Measurements from ENCODE around the gene RING1.

The RING1 gene

DNA sequence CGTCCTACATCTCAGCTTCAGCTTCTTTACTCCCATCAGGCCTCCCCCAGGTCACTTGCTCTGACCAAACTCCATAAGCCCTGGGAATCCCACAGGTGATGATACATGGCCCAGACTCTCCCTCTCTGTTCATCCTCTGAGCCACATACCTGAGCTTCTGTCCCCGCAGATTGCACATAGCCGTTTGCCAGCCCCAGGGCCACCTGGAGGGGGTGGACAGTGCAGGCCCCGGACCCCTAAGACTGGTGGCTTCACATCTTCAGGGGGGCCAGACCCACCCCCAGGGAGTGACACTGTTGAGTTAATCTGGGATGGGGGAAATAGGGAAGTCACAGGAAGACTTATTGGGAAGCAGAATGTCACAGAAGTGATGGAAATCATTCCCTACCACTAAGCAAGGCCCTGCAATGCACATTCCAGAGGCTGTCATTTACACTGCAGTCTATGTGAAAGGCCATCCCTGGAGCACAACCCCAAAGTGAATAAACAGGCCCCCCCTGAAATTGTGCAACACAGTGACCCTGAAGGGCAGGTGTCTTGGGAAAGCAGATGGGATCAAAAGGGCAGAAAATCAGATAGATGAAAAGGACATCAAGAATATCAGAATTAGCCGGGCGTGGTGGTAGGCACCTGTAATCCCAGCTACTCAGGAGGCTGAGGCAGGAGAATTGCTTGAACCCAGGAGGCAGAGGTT, 10.0 kb upstream of the RING1 start:
- TF ChIP-seq, protein P1, sequence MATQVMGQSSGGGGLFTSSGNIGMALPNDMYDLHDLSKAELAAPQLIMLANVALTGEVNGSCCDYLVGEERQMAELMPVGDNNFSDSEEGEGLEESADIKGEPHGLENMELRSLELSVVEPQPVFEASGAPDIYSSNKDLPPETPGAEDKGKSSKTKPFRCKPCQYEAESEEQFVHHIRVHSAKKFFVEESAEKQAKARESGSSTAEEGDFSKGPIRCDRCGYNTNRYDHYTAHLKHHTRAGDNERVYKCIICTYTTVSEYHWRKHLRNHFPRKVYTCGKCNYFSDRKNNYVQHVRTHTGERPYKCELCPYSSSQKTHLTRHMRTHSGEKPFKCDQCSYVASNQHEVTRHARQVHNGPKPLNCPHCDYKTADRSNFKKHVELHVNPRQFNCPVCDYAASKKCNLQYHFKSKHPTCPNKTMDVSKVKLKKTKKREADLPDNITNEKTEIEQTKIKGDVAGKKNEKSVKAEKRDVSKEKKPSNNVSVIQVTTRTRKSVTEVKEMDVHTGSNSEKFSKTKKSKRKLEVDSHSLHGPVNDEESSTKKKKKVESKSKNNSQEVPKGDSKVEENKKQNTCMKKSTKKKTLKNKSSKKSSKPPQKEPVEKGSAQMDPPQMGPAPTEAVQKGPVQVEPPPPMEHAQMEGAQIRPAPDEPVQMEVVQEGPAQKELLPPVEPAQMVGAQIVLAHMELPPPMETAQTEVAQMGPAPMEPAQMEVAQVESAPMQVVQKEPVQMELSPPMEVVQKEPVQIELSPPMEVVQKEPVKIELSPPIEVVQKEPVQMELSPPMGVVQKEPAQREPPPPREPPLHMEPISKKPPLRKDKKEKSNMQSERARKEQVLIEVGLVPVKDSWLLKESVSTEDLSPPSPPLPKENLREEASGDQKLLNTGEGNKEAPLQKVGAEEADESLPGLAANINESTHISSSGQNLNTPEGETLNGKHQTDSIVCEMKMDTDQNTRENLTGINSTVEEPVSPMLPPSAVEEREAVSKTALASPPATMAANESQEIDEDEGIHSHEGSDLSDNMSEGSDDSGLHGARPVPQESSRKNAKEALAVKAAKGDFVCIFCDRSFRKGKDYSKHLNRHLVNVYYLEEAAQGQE (IDR thresholded peaks at IDR 0.05; ENCODE audit: insufficient read depth in 1 of 2, low read depth in 2 of 2, low read length in 2 of 2) = no peak
- TF ChIP-seq POLR2AphosphoS5 (IDR thresholded peaks at IDR 0.05; ENCODE audit: low read depth, low read length) (no peak), SIN3A (IDR thresholded peaks at IDR 0.05; ENCODE audit: borderline replicate concordance, insufficient read depth, low read length) (no peak), TAF1 (IDR thresholded peaks at IDR 0.05; ENCODE audit: borderline replicate concordance, insufficient read depth, low read length) (no peak), FOXP2 (optimal IDR thresholded peaks at IDR 0.05; ENCODE audit: borderline replicate concordance, extremely low read depth, extremely low read length, insufficient read depth) (no peak)

GRCh38 chr6:33198853-33199436, 9.4 kb upstream of the RING1 start:
- TF ChIP-seq POLR2AphosphoS5 (IDR thresholded peaks at IDR 0.05; ENCODE audit: low read depth, low read length) = no peak
- no peak for TF ChIP-seq FOXP2 (optimal IDR thresholded peaks at IDR 0.05; ENCODE audit: borderline replicate concordance, extremely low read depth, extremely low read length, insufficient read depth)
- no peak for TF ChIP-seq SIN3A (IDR thresholded peaks at IDR 0.05; ENCODE audit: borderline replicate concordance, insufficient read depth, low read length)
- TF ChIP-seq TAF1 (IDR thresholded peaks at IDR 0.05; ENCODE audit: borderline replicate concordance, insufficient read depth, low read length) = no peak
- TF ChIP-seq, protein P1 (IDR thresholded peaks at IDR 0.05; ENCODE audit: insufficient read depth in 1 of 2, low read depth in 2 of 2, low read length in 2 of 2) = no peak

- no peak for TF ChIP-seq POLR2AphosphoS5 (IDR thresholded peaks at IDR 0.05; ENCODE audit: low read depth, low read length)
- peak; percentile 98 for TF ChIP-seq SIN3A (IDR thresholded peaks at IDR 0.05; ENCODE audit: borderline replicate concordance, insufficient read depth, low read length)
- TF ChIP-seq, protein P1 (IDR thresholded peaks at IDR 0.05; ENCODE audit: insufficient read depth in 1 of 2, low read depth in 2 of 2, low read length in 2 of 2) = no peak
- no peak for TF ChIP-seq TAF1 (IDR thresholded peaks at IDR 0.05; ENCODE audit: borderline replicate concordance, insufficient read depth, low read length)
- no peak for TF ChIP-seq FOXP2 (optimal IDR thresholded peaks at IDR 0.05; ENCODE audit: borderline replicate concordance, extremely low read depth, extremely low read length, insufficient read depth)
These were observed 8.5 kb upstream of the RING1 start for GRCh38 chr6:33199687-33200218.

GRCh38 chr6:33200219-33201146, 7.8 kb upstream of the RING1 start, which contains the start of the genes RXRB and SLC39A7:
TSS of gene RXRB (minus strand) at chr6:33200665. CDS start at chr6:33200476, 189 bp downstream.
TSS of gene SLC39A7 (plus strand) at chr6:33200867. CDS start at chr6:33201246, 379 bp downstream.
- TF ChIP-seq, protein P1 (IDR thresholded peaks at IDR 0.05; ENCODE audit: insufficient read depth in 1 of 2, low read depth in 2 of 2, low read length in 2 of 2) = no peak
- TF ChIP-seq TAF1 (IDR thresholded peaks at IDR 0.05; ENCODE audit: borderline replicate concordance, insufficient read depth, low read length) (peak; percentile 90; the same call in 1 of the 2 replicates), POLR2AphosphoS5 (IDR thresholded peaks at IDR 0.05; ENCODE audit: low read depth, low read length) (peak; percentile 82), FOXP2 (optimal IDR thresholded peaks at IDR 0.05; ENCODE audit: borderline replicate concordance, extremely low read depth, extremely low read length, insufficient read depth) (no peak), SIN3A (IDR thresholded peaks at IDR 0.05; ENCODE audit: borderline replicate concordance, insufficient read depth, low read length) (0 out of 2 replicates have a peak, but pooled peaks have one; percentile 34)

All from PFSK-1 (cell line).